Measurements from ENCODE around the gene TBC1D22A. TPM values are rescaled to one million over a fixed set of nuclear protein-coding genes. Genes with fewer than 3 reads are reported as not detected.

The TBC1D22A gene
- total RNA-seq, 1 donor from 2014 or later, result 28.9 TPM

DNA sequence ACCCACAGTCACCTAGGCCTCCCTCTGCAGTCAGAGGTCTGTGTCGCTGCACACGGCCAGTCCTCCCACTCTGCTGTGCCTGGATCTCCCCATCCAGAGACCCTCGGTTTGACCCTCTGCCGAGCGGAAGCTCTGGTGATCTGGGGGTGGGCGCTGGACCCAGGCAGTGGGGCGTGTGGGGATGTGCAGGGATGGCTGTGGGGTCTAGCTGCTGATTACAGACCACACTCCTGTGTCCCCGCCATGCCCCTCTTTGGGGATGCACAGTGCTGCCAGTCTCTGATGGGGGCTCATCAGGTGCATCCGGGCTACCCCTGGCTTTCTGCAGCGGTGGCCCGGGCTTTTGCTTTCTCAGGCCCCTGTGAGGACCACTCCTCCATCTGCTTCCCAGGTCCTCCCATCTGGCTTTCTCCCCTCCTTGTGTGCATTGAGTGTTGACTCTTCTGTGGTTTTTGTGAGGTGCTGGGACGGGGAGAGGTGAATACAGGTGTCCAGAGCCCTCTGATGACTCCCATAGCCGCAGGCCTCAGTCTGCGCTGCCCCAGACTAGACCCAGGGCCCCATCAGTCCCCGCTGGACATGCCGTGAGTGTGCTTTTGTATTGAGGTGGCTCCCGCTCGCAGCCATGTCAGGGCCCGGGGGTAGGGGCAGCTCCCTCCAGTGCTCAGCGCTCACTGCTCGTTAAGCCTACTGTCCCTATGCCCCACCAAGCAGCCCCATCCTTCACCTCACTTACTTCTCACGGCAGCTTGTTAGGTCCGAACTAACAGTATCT is 251.6 kb downstream of the TBC1D22A start:
- H3K4me3 Mint-ChIP-seq (ENCODE audit: unreplicated experiment), result no peak overlapping the region
- peaks cover 3% of the 10 kb centered on the region for H3K4me1 Mint-ChIP-seq (ENCODE audit: unreplicated experiment)
- no peak for DNase-seq (ENCODE audit: extremely low spot score, unreplicated experiment)
- H3K27me3 Mint-ChIP-seq (ENCODE audit: unreplicated experiment), result no peaks in the 10 kb centered on the region
- H3K27ac Mint-ChIP-seq (ENCODE audit: unreplicated experiment), result no peak overlapping the region
- TF ChIP-seq, protein P1, sequence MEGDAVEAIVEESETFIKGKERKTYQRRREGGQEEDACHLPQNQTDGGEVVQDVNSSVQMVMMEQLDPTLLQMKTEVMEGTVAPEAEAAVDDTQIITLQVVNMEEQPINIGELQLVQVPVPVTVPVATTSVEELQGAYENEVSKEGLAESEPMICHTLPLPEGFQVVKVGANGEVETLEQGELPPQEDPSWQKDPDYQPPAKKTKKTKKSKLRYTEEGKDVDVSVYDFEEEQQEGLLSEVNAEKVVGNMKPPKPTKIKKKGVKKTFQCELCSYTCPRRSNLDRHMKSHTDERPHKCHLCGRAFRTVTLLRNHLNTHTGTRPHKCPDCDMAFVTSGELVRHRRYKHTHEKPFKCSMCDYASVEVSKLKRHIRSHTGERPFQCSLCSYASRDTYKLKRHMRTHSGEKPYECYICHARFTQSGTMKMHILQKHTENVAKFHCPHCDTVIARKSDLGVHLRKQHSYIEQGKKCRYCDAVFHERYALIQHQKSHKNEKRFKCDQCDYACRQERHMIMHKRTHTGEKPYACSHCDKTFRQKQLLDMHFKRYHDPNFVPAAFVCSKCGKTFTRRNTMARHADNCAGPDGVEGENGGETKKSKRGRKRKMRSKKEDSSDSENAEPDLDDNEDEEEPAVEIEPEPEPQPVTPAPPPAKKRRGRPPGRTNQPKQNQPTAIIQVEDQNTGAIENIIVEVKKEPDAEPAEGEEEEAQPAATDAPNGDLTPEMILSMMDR (IDR thresholded peaks at IDR 0.05), result no peak
- H3K9me3 Mint-ChIP-seq (ENCODE audit: unreplicated experiment), result no peaks in the 10 kb centered on the region
- H3K36me3 Mint-ChIP-seq (ENCODE audit: unreplicated experiment), result no peaks in the 10 kb centered on the region

DNA sequence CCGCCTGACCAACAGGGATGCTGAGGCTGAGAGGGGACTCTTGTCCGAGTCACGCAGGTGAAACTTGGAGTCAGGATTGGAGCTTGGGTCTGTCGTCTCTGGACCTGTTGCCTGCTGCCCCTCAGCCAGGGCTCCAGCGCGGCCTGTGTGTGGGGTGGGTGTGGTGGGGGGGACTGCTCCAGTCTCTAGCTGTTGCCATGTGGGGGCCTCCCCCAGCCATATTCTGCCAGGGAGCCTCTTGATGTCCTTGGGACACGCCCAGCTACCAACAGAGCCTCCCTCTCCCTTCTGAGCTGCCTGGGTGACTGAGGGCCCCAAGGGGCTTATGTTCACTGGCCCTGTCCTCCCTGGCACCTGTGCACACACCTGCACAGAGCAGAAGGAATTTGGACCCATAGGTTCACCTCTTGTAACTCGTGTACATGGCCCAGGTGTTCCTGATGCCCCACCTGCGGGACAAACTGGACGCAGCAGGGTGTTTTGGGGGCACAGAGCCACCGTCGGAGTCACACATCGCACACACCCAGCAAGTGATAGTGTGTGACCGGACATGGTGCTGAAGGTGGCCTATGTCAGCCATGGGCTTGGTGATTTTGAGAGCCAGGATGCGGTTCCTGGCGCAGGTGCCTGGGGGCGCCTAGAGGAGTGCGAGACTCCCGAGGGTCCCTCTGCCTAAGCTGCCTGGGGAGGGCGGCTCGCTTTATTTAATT is 252.3 kb downstream of the TBC1D22A start:
- no peak for DNase-seq (ENCODE audit: extremely low spot score, unreplicated experiment)
- Mint-ChIP-seq H3K27me3 (ENCODE audit: unreplicated experiment) (no peaks in the 10 kb centered on the region), H3K4me1 (ENCODE audit: unreplicated experiment) (peaks cover 3% of the 10 kb centered on the region), H3K36me3 (ENCODE audit: unreplicated experiment) (no peaks in the 10 kb centered on the region), H3K4me3 (ENCODE audit: unreplicated experiment) (no peak overlapping the region), H3K9me3 (ENCODE audit: unreplicated experiment) (no peaks in the 10 kb centered on the region), H3K27ac (ENCODE audit: unreplicated experiment) (no peak overlapping the region)
- TF ChIP-seq, protein P1 (IDR thresholded peaks at IDR 0.05), result no peak

DNA sequence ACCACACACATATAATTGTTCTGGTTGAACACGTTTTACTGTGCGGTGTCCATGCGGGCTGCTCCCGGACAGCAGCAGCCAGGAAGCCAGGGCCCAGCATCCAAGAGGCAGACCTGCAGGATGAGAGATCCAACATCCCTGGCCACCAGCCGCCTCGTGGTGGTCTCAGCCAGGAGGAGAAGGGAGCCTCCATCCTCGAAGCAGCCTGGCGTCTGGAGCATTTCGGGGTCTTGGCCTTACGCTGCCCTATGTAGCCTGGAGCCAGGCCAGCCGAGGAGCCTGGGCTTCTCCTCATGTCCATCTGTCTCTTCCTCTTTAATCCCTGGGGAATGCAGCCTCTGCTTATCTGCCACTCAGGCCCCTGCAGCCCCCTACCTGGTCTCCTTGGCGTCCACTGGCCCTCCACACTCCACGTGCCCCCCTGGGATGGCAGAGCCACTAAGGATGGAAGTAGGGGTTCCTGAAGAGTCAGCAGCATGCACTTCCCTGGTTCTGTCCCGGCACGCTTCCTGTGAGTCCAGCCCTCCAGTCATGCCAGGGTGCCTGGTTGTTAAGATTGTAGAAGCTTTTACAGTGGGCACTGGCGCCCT is 253.2 kb downstream of the TBC1D22A start:
- Mint-ChIP-seq H3K27me3 (ENCODE audit: unreplicated experiment) (no peaks in the 10 kb centered on the region), H3K4me1 (ENCODE audit: unreplicated experiment) (peaks cover 3% of the 10 kb centered on the region), H3K36me3 (ENCODE audit: unreplicated experiment) (no peaks in the 10 kb centered on the region), H3K4me3 (ENCODE audit: unreplicated experiment) (no peak overlapping the region), H3K9me3 (ENCODE audit: unreplicated experiment) (no peaks in the 10 kb centered on the region), H3K27ac (ENCODE audit: unreplicated experiment) (no peak overlapping the region)
- TF ChIP-seq, protein P1 (IDR thresholded peaks at IDR 0.05), result no peak
- DNase-seq (ENCODE audit: extremely low spot score, unreplicated experiment), result no peak

DNA sequence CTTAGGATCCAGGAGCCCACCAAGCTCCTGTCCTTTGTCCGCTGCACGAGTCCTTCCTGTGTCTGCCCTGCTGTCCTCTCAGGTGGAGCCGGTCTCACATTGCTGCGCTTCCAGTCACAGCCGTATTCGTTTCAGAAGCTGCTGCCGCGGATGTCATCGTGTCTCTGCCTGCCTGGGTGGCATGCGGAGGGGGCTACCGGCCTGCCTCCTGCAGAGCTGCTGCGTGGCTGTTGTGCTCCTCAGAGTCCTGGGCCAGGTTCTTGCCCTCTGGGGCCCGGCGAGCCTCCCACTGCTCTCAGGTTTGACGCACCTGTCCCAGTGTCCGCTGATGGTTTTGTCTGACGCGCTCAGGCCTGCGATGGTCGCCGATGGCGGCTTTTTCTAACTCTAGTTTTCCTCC is 254.2 kb downstream of the TBC1D22A start:
- Mint-ChIP-seq H3K4me3 (ENCODE audit: unreplicated experiment) (no peak overlapping the region), H3K27ac (ENCODE audit: unreplicated experiment) (no peak overlapping the region), H3K9me3 (ENCODE audit: unreplicated experiment) (no peaks in the 10 kb centered on the region), H3K4me1 (ENCODE audit: unreplicated experiment) (peaks cover 3% of the 10 kb centered on the region), H3K36me3 (ENCODE audit: unreplicated experiment) (no peaks in the 10 kb centered on the region), H3K27me3 (ENCODE audit: unreplicated experiment) (no peaks in the 10 kb centered on the region)
- TF ChIP-seq, protein P1 (IDR thresholded peaks at IDR 0.05), result no peak
- DNase-seq (ENCODE audit: extremely low spot score, unreplicated experiment), result no peak

DNA sequence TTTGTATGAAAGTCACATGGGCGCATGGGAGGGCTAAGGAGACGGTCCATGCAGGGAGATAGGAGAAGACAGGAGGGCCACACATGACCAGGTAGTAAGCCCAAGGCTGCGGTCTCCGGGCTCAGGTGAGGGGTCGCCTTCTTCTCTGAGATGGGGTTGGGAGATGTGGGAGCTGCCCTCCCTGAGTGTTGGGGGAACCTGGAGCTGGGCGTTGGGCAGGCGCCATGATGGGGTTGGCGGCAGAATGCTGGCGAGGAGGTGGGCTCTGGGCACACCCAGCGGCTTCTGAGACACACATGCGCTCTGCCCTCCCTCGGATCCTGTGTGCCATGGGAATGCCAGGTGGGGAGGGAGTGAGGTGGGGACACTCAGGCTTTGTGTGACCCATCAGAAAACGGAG is 254.8 kb downstream of the TBC1D22A start:
- TF ChIP-seq, protein P1 (IDR thresholded peaks at IDR 0.05), result no peak
- H3K9me3 Mint-ChIP-seq (ENCODE audit: unreplicated experiment), result no peaks in the 10 kb centered on the region

More for the DNA sequence above, 254.8 kb downstream of the TBC1D22A start:
- peaks cover 3% of the 10 kb centered on the region for H3K4me1 Mint-ChIP-seq (ENCODE audit: unreplicated experiment)
- no peak overlapping the region for H3K27ac Mint-ChIP-seq (ENCODE audit: unreplicated experiment)
- DNase-seq (ENCODE audit: extremely low spot score, unreplicated experiment), result no peak
- H3K4me3 Mint-ChIP-seq (ENCODE audit: unreplicated experiment), result no peak overlapping the region
- H3K36me3 Mint-ChIP-seq (ENCODE audit: unreplicated experiment), result no peaks in the 10 kb centered on the region
- H3K27me3 Mint-ChIP-seq (ENCODE audit: unreplicated experiment), result no peaks in the 10 kb centered on the region

Data from osteocyte (in vitro differentiated cells).